HG02798 (cell line): ENCODE data around the gene ZNF808.
A peak's percentile ranks its signal among the peaks of the same experiment; 100 is the strongest.
"Not testable (repeated sequence)": the region's sequence is repeated elsewhere in the genome, so short reads cannot be mapped to it uniquely, and the experiment has no call there.

Experiments
- ATAC-seq: cut with Tn5 transposase; IDR thresholded peaks from one replicate; pipeline ENCODE4 v1.9.1; 2021; ENCODE audit warnings: mild to moderate bottlenecking; ENCODE audit not compliant: unreplicated experiment, poor library complexity

ZNF808 gene

GRCh38 chr19:52585604-52586003 is 58.1 kb downstream of the ZNF808 start:
- ATAC-seq = no peak

GRCh38 chr19:52590728-52591127 is 63.3 kb downstream of the ZNF808 start:
- ATAC-seq = no peak

DNA sequence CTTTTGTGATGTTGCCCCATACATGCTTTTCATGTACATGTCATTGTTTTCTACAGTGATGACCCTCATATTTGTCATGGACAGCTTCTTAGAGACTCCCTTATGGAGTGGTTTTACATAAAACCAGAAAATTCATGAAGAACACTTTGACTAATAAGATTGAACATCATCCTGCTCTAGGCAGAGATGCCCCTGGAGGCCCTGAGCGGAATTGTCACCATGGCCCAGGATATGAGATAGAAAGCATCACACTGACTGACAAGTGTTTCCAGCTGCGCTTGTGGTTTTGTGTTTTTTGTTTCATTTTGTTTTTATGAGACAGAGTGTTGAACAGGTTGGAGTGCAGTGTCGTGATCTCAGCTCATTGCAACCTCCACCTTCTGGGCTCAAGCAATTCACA is 64.8 kb downstream of the ZNF808 start:
- no peak for ATAC-seq

- not testable (repeated sequence) for ATAC-seq
Observed at GRCh38 chr19:52593441-52593840, 66.0 kb downstream of the ZNF808 start.

- ATAC-seq = no peak
Observed at GRCh38 chr19:52599241-52599640, 71.8 kb downstream of the ZNF808 start.

- ATAC-seq = peak; percentile 18
Observed at GRCh38 chr19:52600639-52601024, 73.2 kb downstream of the ZNF808 start.

DNA sequence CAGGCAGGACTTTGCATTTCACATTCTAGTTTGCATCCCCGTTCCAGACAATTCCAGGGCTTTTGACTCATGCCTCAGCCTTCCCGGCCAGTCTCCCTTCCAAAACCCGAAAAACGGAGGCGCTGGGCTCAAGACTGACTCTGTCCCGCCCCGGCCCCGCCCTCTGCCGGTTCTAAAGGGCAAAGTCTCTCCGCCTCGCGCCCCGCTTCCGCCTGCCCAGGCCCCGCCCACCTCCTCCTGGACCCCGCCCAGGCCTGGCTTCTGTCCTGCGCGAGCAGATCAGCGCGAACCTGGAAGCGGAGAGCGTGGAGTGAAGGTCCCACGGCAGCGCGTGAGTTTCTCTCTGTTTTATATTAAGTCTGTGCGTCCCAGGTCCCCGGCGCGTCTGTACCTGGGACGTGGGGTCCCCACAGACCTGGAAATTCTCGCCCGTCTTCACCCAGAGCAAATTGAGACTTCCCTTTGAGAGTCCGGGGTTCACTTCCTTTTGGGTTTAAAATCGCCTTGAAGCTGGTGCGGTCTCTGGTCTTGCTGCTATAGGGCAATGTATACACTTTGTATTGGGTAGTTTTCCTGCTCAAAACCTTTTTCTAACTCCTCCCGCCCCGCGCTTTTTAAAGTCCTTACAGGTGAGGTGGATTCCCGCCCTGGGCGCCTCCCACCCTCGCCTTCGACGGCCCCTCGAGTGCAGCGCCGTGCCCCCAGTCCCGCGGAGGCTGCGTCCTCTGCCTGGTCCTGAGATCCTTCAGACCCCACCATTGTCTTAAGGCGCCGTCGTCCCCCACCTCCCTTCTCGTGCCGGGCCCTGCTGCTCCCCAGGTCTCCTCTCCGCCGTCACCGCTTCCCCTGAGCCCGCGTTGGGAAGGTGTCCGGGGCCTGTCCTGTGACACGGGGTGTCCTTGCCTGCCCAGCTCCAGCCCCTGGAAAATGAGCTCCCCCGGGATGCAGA is 73.8 kb downstream of the ZNF808 start:
- ATAC-seq = peak; percentile 95

DNA sequence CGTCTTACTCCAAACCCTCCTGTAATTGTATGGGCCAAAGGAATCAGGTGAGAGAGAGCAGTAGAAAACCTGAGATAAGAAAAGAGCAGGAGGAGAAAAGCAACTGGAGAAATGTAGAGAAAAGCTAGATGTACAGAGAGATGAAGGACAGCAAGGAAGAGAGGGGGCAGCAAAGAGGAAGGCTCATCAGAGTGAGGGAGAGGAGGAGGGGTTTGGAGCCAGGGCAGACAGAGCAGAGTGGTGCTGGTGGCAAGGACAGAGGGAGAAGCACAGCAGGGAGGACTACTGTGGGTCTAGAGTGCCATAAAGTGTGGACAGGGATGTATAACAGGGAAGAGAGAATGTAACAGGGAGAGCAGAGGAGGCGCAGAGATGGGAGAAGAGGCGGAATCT is 74.5 kb downstream of the ZNF808 start:
- not testable (repeated sequence) for ATAC-seq

- ATAC-seq = no peak
Observed at GRCh38 chr19:52602941-52603340, 75.5 kb downstream of the ZNF808 start.

GRCh38 chr19:52603558-52604207 is 76.2 kb downstream of the ZNF808 start:
- no peak for ATAC-seq
